Lower leg skin (tissue), 4 donors: Measurements from ENCODE around the gene ZNF845. TPM values are rescaled to one million over a fixed set of nuclear protein-coding genes. Genes with fewer than 3 reads are reported as not detected.
"Not testable (repeated sequence)": the region's sequence is repeated elsewhere in the genome, so short reads cannot be mapped to it uniquely, and the experiment has no call there.

Experiments used
- DNase-seq, 2 donors: peaks; one replicate each; pipeline ENCODE4 v3.0.0-alpha.2; 2019; ENCODE audit warnings: low spot score in 2 of 2
- H3K4me3 ChIP-seq: fragments of 200-600 bp; sonication (generic); 2 replicates; pipeline ENCODE4 v1.5.1; 2017; ENCODE audit warnings: mild to moderate bottlenecking, low read depth; ENCODE audit not compliant: poor library complexity, severe bottlenecking
- POLR2A ChIP-seq, 2 donors: fragments of 450-650 bp; IDR thresholded peaks; one replicate each; pipeline ENCODE4 v1.6.1; 2016 to 2017; ENCODE audit warnings: antibody characterized with exemption in 2 of 2, mild to moderate bottlenecking in 1 of 2, moderate library complexity in 1 of 2
- whole genome bisulfite sequencing, 2 donors: methylation state at CpG; one replicate each; pipeline ENCODE4 v1.1.5; 2018; 5-methylcytosine and 5-hydroxymethylcytosine counted together
- intact Hi-C: fragments of 100-400 bp; cut with DNase I; formaldehyde crosslinking; loops from one replicate; pipeline ENCODE4 v1.15.0; 2023; ENCODE audit warnings: low total_unique reads
- total RNA-seq, 4 donors: library from RNA; depleted of rRNA; stranded (reverse); fragments of >200 nt; gene quantifications; one replicate each; pipeline ENCODE4 v1.1.0, GENCODE V29; 2016
- TF ChIP-seq, protein P1 (sequence below), 3 donors: fragments of 450-650 bp; IDR thresholded peaks; one replicate each; pipeline ENCODE4 v1.5.1; 2016; ENCODE audit warnings: antibody characterized with exemption in 3 of 3, mild to moderate bottlenecking in 3 of 3, moderate library complexity in 2 of 3

The ZNF845 gene
- total RNA-seq, 4 donors from 2014 or later, result 4.7 to 7.9 (median 7.0) TPM

DNA sequence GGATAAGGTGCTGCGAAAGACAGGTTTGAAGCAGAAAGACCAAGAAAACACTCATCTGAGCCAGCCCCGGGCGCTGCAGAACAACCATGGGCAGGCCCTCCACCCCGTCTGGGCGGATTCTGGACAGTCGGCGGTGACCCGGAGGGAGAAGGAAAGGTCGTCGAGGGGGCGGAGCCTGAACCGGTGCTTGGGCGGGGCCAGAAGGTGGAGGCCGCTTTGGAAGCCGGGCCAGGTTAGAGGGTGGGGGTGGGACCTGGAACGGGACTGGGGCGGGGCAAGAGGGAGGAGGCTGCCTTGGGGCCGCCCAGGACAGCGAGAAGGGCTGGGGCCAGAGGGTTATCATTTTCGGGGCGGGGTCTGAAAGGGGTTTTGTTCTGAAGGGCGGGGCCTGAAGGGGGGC, 56.4 kb downstream of the ZNF845 start:
- intact Hi-C loops, result no loop called here
- 33 to 47% methylated on average over 22 of the region's 22 CpGs for WGBS, 2 donors
- DNase-seq, result no peak
- no peak overlapping the region for H3K4me3 ChIP-seq
- TF ChIP-seq, protein P1, sequence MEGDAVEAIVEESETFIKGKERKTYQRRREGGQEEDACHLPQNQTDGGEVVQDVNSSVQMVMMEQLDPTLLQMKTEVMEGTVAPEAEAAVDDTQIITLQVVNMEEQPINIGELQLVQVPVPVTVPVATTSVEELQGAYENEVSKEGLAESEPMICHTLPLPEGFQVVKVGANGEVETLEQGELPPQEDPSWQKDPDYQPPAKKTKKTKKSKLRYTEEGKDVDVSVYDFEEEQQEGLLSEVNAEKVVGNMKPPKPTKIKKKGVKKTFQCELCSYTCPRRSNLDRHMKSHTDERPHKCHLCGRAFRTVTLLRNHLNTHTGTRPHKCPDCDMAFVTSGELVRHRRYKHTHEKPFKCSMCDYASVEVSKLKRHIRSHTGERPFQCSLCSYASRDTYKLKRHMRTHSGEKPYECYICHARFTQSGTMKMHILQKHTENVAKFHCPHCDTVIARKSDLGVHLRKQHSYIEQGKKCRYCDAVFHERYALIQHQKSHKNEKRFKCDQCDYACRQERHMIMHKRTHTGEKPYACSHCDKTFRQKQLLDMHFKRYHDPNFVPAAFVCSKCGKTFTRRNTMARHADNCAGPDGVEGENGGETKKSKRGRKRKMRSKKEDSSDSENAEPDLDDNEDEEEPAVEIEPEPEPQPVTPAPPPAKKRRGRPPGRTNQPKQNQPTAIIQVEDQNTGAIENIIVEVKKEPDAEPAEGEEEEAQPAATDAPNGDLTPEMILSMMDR (IDR thresholded peaks at IDR 0.05), result no peak
- no peak for TF ChIP-seq POLR2A (IDR thresholded peaks at IDR 0.05)

DNA sequence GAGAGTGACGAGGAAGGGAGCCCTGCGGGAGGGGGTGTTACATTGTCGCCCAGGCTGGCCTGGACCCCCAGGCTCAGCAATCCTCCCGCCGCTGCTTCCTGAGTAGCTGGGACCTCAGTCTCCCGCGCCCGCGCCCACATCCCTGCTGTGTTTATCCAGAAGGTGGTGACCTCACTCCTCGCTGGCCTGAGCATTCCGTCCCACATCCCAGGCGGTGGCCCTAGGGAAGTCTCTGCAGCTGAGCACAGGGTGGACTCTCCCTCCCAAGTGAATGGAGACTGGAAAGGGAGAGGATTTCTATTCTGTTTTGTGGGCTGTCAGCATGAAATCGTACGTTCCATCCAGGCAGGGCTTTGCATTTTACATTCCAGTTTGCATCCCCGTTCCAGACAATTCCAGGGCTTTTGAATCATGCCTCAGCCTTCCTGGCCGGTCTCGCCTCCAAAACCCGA, 61.0 kb downstream of the ZNF845 start:
- intact Hi-C loops, result no loop called here
- DNase-seq, result peak; percentile 21 to 89
- WGBS, 2 donors, result 13% methylated on average over 17 to 18 of the region's 18 CpGs
- TF ChIP-seq, protein P1 (IDR thresholded peaks at IDR 0.05), result no peak
- no peak for TF ChIP-seq POLR2A (IDR thresholded peaks at IDR 0.05)
- peak overlapping the region; percentile 52 for H3K4me3 ChIP-seq

DNA sequence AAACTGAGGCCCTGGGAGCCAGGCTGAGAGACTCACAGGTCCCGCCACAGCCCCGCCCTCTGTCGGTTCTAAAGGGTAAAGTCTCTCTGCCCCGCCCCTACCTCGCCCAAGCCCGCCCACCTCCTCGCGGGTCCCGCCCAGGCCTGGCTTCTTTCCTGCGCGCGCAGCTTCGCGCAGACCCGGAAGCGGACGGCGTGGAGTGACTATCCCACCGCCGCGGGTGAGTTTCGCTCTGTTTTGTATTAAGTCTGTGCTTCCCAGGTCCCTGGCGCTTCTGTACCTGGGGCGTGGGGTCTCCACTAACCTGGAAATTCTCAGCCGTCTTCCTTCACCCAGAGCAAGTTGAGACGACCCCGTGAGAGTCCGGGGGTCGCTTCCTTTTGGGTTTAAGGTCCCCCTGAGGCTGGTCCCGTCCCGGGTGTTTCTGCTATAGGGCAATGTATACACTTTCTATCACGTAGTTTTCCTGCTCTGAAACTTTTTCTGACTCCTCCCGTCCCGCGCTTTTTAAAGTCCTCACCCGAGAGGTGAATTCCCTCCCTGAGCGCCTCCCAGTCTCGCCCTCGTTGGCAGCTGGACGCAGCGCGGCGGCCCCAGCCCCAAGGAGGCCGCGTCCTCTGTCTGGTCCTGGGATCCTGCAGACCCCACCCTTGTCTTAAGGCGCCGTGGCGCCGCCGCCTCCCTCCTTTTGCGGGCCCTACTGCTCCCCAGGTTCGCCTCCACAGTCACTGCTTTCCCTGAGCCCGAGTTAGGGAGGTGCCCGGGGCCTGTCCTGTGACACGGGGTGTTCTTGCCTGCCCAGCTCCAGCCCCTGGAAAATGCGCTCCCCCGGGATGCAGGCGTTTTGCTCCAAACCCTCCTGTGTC, 61.7 kb downstream of the ZNF845 start, which contains the start of gene ZNF765:
Gene ZNF765, plus strand, starts transcription at position 176 of the 866 bp plus-strand sequence. CDS start 2,867 bp downstream, outside the sequence.
- WGBS, 2 donors, result 0% methylated on average over 55 of the region's 58 CpGs
- H3K4me3 ChIP-seq, result peak within 1 kb of the TSS; percentile 52
- TF ChIP-seq, protein P1 (IDR thresholded peaks at IDR 0.05), result no peak
- no peak for TF ChIP-seq POLR2A (IDR thresholded peaks at IDR 0.05)
- intact Hi-C loops, result no loop called here
- peak; percentile 93 to 99 for DNase-seq

DNA sequence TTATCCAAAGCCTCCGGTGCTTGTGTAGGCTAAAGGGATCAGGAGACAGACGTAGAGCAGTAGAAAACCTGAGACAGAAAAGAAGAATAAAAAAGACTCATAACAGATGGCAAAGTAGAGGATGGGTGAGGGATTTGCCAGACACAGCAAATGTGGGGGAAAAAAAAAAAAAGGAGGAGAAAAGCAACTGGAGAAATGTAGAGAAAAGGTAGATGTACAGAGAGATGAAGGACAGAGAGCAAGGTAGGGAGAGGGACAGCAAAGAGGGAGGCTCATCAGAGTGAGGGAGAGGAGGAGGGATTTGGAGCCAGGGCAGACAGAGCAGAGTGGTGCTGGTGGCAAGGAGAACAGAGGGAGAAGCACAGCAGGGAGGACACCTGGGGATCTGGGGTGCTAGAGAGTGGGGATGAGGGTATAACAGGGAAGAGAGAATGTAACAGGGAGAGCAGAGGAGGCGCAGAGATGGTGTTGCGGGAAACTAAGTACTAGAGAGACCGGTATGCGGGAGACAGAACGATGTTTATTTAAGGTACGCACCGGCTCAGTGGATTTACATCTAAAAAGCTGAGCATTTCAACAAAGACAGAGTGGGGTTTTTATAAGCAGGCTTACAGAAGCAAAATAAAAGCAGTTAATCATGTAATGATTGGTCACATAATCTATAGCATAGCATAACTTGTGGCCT, 62.4 kb downstream of the ZNF845 start:
- 9% methylated on average over 9 of the region's 9 CpGs for WGBS, 2 donors
- DNase-seq, intact Hi-C loops: not testable (repeated sequence)
- H3K4me3 ChIP-seq, result peak overlapping the region; percentile 52

GRCh38 chr19:53396525-53396868, 62.9 kb downstream of the ZNF845 start:
- TF ChIP-seq, protein P1 (IDR thresholded peaks at IDR 0.05), result no peak
- no peak for TF ChIP-seq POLR2A (IDR thresholded peaks at IDR 0.05)
- 7 to 11% methylated on average over 1 of the region's 1 CpG for WGBS, 2 donors

DNA sequence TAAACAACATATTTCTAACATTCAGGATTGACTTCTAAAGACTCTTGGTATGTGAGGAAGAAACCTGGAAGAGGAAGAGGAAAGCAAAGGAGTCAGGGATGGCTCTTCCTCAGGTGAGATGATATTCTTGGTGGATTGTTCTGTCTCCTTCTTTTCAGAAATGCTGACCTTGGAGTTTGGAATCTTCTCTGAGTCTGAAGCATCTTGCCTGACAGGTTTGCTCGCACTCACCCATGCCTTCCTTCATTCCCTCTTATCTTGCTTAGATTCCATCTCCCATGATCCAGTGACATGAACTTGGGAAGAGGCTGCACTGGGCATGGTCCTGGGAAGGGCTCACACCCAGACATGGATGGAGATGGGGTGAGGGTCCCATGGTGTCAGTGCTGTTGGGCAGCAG, 64.4 kb downstream of the ZNF845 start:
- H3K4me3 ChIP-seq, intact Hi-C loops, DNase-seq: not testable (repeated sequence)
- WGBS, 2 donors, result 63 to 86% methylated on average over 1 of the region's 1 CpG

More at GRCh38 chr19:53396525-53396868, 62.9 kb downstream of the ZNF845 start:
- no peak for DNase-seq
- intact Hi-C loops, result no loop called here
- H3K4me3 ChIP-seq, result no peak overlapping the region

Other genes starting within 250 kb of the ZNF845 start
- 10 to 100 TPM; 22.6 to 38.0 (median 27.4) TPM for gene ZNF160, start 230.3 kb upstream of the ZNF845 start, total RNA-seq
- 1 to 10 TPM; 1.1 to 7.4 (median 5.1) TPM for gene ZNF415, start 200.8 kb upstream of the ZNF845 start, total RNA-seq
- gene ZNF347, start 174.7 kb upstream of the ZNF845 start, total RNA-seq, result 1 to 10 TPM; 5.3 to 9.3 (median 7.3) TPM
- gene ZNF665, start 140.4 kb upstream of the ZNF845 start, total RNA-seq, result 1 to 10 TPM; 2.4 to 4.9 (median 3.4) TPM
- gene ZNF677, start 78.9 kb upstream of the ZNF845 start, total RNA-seq, result 10 to 100 TPM; 11.5 to 21.0 (median 17.8) TPM
- gene VN1R2, start 75.5 kb upstream of the ZNF845 start, total RNA-seq, result not detected
- not detected for gene VN1R4, start 66.0 kb upstream of the ZNF845 start, total RNA-seq
- gene ZNF525, start 32.0 kb downstream of the ZNF845 start, total RNA-seq, result 10 to 100 TPM in 2 of 4 donors, 1 to 10 TPM in 2; 6.5 to 13.1 (median 10.1) TPM
- 10 to 100 TPM in 1 of 4 donors, 1 to 10 TPM in 3; 8.3 to 11.6 (median 9.1) TPM for gene ZNF765, start 61.4 kb downstream of the ZNF845 start, total RNA-seq
- 1 to 10 TPM; 7.1 to 9.9 (median 8.9) TPM for gene ZNF761, start 98.2 kb downstream of the ZNF845 start, total RNA-seq
- 1 to 10 TPM; 1.5 to 5.9 (median 3.4) TPM for gene ZNF813, start 134.0 kb downstream of the ZNF845 start, total RNA-seq
- gene ZNF331, start 204.4 kb downstream of the ZNF845 start, total RNA-seq, result 10 to 100 TPM; 17.6 to 28.0 (median 24.0) TPM